ENCODE measurements around the gene MRPS6. TPM values are rescaled to one million over a fixed set of nuclear protein-coding genes. Genes with fewer than 3 reads are reported as not detected.

MRPS6 gene
- total RNA-seq, 2 experiments from 2014 or later, result 114 to 117 TPM

DNA sequence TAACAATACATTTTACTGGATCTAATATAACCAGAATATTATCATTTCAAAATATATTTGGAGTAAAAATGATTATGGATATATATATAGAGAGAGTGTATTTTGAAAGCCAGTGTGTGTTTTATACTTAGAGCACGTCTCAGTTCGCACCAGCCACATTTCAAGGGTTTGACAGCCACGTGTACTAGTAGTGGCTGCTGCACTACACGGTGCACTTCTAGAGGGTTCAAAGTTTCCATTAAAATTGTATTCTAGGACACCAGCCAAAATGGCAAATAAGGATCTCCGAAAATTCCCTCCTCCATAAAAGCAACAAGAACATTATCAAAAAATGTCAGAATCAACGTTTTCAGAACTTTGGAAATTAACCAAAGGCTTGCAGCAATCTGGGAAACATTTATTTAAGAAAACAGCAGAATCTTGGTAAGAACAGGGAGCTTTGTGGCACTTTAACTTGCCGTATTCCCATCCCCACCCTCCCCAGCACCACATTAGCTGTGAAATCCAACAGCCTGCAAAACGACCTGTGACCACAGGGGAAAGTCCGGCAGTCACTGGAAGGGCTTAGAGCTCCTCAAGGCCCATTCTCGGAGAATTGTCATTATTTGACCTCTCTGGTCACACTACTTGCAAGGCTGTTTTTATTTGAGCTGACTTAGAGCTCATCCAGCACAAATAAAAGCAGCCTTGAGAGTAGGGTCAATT lies 33.5 kb upstream of the MRPS6 start:
- peaks cover 4% of the 10 kb centered on the region for H3K9me3 Mint-ChIP-seq
- CTCF ChIA-PET, result interaction anchor here (1.2 kb wide), 1 partner anchor 116 kb away, joined by 3 read pairs; no protein-coding TSS in a partner anchor
- H3K27ac Mint-ChIP-seq, result no peak overlapping the region
- DNase-seq, result no peak
- intact Hi-C loops (cut with micrococcal nuclease), result no loop called here
- H3K27me3 Mint-ChIP-seq, result no peaks in the 10 kb centered on the region
- no peaks in the 10 kb centered on the region for H3K4me1 Mint-ChIP-seq (ENCODE audit: low read depth)
- no peaks in the 10 kb centered on the region for H3K36me3 Mint-ChIP-seq
- no peak overlapping the region for H3K4me3 Mint-ChIP-seq
- POLR2A ChIA-PET, result no interaction called here

DNA sequence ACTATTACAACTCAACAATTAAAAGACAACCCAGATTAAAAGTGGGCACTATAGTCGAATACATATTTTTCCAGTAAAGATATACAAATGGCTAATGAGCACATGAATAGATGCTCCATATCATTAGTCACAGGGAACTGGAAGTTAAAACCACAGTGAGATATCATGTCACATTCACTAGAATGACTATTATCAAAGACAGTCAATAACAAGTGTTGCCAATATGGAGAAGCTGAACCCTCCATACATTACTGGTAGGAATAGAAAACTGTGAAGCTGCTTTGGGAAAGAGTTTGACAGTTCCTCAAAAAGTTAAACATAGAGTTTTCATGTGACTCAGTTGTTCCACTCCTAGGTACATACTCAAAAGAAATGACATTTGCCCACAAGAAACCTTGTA lies 30.6 kb upstream of the MRPS6 start:
- Mint-ChIP-seq H3K36me3 (no peaks in the 10 kb centered on the region), H3K27me3 (peaks cover 2% of the 10 kb centered on the region), H3K4me1 (ENCODE audit: low read depth) (peaks cover 9% of the 10 kb centered on the region), H3K4me3 (no peak overlapping the region), H3K27ac (no peak overlapping the region), H3K9me3 (no peaks in the 10 kb centered on the region)
- ChIA-PET CTCF (interaction anchor here (1.2 kb wide), 1 partner anchor 30 kb away, joined by 3 read pairs; the partner anchor contains the start of genes MRPS6 and SLC5A3), POLR2A (no interaction called here)
- intact Hi-C loops (cut with micrococcal nuclease), result no loop called here
- DNase-seq, result no peak

DNA sequence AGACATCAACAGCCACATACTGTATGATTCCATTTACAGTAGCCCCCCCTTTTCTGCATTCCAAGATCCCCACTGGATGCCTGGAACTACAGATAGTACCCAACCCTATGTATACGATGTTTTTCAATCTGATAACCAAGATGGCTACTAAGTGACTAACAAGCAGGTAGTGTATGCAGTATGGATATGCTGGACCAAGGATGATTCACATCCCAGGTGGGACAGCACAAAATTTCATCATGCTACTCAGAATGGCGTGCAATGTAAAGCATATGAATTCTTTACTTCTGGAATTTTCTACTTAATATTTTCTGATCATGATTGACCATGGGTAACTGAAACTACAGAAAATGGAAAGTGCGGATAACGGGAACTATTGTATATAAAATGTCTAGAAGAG lies 30.0 kb upstream of the MRPS6 start:
- no peak overlapping the region for H3K27ac Mint-ChIP-seq
- CTCF ChIA-PET, result interaction anchor here (1.2 kb wide), 1 partner anchor 30 kb away, joined by 3 read pairs; the partner anchor contains the start of genes MRPS6 and SLC5A3

DNA sequence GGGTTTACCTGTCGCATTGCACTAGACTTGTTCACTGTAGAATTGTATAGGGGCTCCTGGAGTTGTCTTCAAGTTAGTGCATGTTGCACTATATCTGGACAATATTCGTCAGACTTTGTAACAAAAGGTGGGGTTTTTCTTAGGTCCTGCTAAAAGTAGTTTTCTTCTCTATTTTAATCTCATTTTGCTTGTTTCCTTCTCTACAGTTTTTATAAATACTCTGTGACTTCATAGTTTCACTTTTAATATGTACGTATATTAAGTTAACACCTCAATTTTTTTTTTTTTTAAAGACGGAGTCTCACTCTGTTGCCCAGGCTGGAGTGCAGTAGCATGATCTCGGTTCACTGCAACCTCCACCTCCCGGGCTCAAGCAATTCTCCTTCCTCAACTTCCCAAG lies 26.5 kb upstream of the MRPS6 start:
- no peak overlapping the region for H3K4me3 Mint-ChIP-seq
- intact Hi-C loops (cut with micrococcal nuclease), result no loop called here
- ChIA-PET CTCF (no interaction called here), POLR2A (no interaction called here)
- peaks cover 3% of the 10 kb centered on the region for H3K9me3 Mint-ChIP-seq
- H3K36me3 Mint-ChIP-seq, result no peaks in the 10 kb centered on the region
- DNase-seq, result no peak
- H3K4me1 Mint-ChIP-seq (ENCODE audit: low read depth), result peaks cover 9% of the 10 kb centered on the region
- H3K27me3 Mint-ChIP-seq, result peaks cover 2% of the 10 kb centered on the region
- H3K27ac Mint-ChIP-seq, result no peak overlapping the region

More for the DNA sequence above, 30.0 kb upstream of the MRPS6 start:
- POLR2A ChIA-PET, result no interaction called here
- intact Hi-C loops (cut with micrococcal nuclease), result no loop called here
- peaks cover 2% of the 10 kb centered on the region for H3K27me3 Mint-ChIP-seq
- H3K4me1 Mint-ChIP-seq (ENCODE audit: low read depth), result peaks cover 9% of the 10 kb centered on the region
- H3K36me3 Mint-ChIP-seq, result no peaks in the 10 kb centered on the region
- no peak overlapping the region for H3K4me3 Mint-ChIP-seq
- DNase-seq, result no peak
- H3K9me3 Mint-ChIP-seq, result peaks cover 3% of the 10 kb centered on the region

DNA sequence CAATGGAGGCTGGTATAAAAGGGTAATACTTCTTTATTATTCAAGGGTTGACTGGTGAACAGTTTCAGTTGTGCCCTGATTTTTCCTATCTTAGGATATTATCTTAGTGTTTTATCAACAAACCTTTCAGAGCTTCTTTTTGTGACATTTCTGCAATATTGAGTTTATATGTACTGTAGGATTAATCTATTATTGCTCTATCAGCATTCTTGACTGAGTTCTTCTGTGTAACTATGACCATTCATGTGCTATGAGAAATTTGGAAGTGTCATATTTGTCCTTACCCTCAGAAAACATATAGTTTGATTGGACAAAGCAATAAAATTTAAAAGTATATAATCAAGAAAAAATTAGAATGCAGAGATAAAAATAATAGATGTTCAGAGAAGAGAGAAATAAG lies 25.5 kb upstream of the MRPS6 start:
- POLR2A ChIA-PET, result no interaction called here
- intact Hi-C loops (cut with micrococcal nuclease), result no loop called here
- Mint-ChIP-seq H3K4me1 (ENCODE audit: low read depth) (peaks cover 9% of the 10 kb centered on the region), H3K9me3 (peaks cover 3% of the 10 kb centered on the region), H3K27me3 (peaks cover 2% of the 10 kb centered on the region), H3K4me3 (no peak overlapping the region), H3K27ac (no peak overlapping the region), H3K36me3 (no peaks in the 10 kb centered on the region)
- CTCF ChIA-PET, result no interaction called here
- DNase-seq, result no peak

DNA sequence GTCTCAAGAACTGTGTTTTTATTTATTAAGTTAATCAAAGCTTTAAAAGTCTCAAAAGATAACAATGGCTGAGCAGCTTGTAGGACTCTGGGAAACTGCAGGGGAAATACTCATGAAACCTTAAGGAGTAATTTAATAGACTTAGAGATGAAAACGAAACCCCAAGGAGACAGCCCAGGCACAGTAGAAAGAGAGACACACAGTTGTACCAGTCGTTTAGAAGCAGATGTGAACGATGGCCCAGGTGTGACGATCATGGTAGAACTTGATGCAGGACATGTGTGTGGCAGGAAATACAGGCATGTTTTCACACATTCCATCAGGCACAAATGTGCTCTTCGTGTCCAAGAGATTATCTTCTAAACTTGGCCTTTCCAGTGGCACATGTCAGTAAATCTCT lies 21.2 kb upstream of the MRPS6 start:
- H3K9me3 Mint-ChIP-seq, result peaks cover 3% of the 10 kb centered on the region
- intact Hi-C loops (cut with micrococcal nuclease), result no loop called here
- ChIA-PET CTCF (no interaction called here), POLR2A (no interaction called here)
- no peaks in the 10 kb centered on the region for H3K4me1 Mint-ChIP-seq (ENCODE audit: low read depth)
- DNase-seq, result no peak
- no peaks in the 10 kb centered on the region for H3K36me3 Mint-ChIP-seq
- H3K27ac Mint-ChIP-seq, result no peak overlapping the region
- no peak overlapping the region for H3K4me3 Mint-ChIP-seq
- H3K27me3 Mint-ChIP-seq, result no peaks in the 10 kb centered on the region

DNA sequence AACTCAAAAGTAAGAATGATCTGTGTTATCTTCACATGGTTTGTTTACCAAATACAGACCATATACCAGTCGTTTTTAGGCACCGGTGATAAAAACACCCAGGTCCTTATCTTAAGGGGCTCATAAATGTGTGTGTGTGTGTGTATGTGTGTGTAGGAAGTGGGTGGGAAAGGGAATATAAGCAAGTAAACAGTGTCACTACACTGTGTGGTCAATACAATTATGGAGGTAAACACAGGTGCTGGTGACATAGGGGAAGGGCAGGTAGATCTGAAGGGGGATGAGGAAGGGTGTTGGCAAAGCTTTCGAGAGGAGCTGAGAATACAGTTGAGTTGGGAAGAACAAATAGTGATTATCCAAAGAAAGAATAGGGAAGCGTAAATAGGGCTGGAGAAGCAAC lies 19.1 kb upstream of the MRPS6 start:
- ChIA-PET CTCF (no interaction called here), POLR2A (no interaction called here)
- H3K36me3 Mint-ChIP-seq, result no peaks in the 10 kb centered on the region
- H3K9me3 Mint-ChIP-seq, result no peaks in the 10 kb centered on the region
- no peak overlapping the region for H3K4me3 Mint-ChIP-seq
- intact Hi-C loops (cut with micrococcal nuclease), result no loop called here
- H3K4me1 Mint-ChIP-seq (ENCODE audit: low read depth), result no peaks in the 10 kb centered on the region
- H3K27me3 Mint-ChIP-seq, result no peaks in the 10 kb centered on the region
- DNase-seq, result no peak
- H3K27ac Mint-ChIP-seq, result no peak overlapping the region

DNA sequence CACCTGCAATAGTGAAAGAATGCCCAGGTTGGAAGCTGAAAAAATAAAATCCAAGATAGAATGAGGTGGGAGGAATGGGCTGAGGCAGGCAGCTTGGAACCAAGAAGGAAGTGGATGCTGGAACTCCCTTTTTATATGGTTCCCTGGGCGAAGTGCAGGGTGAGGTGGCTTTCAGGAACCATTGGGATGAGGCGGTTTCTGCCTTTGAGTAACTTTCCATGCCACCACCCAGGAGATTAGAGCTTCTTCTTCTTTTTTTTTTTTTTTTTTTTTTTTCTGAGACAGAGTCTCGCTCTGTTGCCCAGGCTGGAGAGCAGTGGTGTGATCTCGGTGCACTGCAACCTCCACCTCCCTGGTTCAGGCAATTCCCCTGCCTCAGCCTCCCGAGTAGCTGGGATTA lies 17.8 kb upstream of the MRPS6 start:
- H3K36me3 Mint-ChIP-seq, result no peaks in the 10 kb centered on the region
- POLR2A ChIA-PET, result interaction anchor here (1.5 kb wide), 1 partner anchor 78 kb away, joined by 3 read pairs; no protein-coding TSS in a partner anchor
- CTCF ChIA-PET, result no interaction called here
- H3K4me3 Mint-ChIP-seq, result no peak overlapping the region
- no peaks in the 10 kb centered on the region for H3K9me3 Mint-ChIP-seq
- intact Hi-C loops (cut with micrococcal nuclease), result no loop called here
- no peak for DNase-seq
- no peaks in the 10 kb centered on the region for H3K4me1 Mint-ChIP-seq (ENCODE audit: low read depth)
- no peaks in the 10 kb centered on the region for H3K27me3 Mint-ChIP-seq
- peak overlapping the region; percentile 10 for H3K27ac Mint-ChIP-seq

DNA sequence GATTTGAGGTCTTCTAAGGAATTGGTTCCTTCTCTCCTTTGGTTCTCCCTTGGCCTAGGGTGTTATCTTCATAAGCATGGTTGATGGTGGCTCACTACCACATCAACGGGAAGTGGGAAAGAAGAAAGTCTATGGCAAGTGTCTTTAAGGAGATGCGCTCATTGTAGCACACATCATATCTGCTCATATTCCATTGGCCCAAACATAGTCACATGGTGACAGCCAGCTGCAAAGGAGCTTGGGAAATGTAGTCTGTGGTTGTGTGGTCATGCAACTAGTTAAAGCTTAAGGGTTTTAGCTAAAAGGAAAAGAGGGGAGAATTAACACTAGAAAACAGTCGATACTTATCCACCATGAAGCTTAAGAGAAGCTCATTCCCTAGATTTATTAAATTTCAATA lies 11.4 kb upstream of the MRPS6 start:
- H3K27ac Mint-ChIP-seq, result no peak overlapping the region
- no peaks in the 10 kb centered on the region for H3K4me1 Mint-ChIP-seq (ENCODE audit: low read depth)
- ChIA-PET CTCF (interaction anchor here (1.2 kb wide), 1 partner anchor 138 kb away, joined by 3 read pairs; no protein-coding TSS in a partner anchor), POLR2A (no interaction called here)
- intact Hi-C loops (cut with micrococcal nuclease), result no loop called here
- no peak overlapping the region for H3K4me3 Mint-ChIP-seq
- H3K36me3 Mint-ChIP-seq, result no peaks in the 10 kb centered on the region
- no peak for DNase-seq
- H3K27me3 Mint-ChIP-seq, result no peaks in the 10 kb centered on the region
- H3K9me3 Mint-ChIP-seq, result no peaks in the 10 kb centered on the region

DNA sequence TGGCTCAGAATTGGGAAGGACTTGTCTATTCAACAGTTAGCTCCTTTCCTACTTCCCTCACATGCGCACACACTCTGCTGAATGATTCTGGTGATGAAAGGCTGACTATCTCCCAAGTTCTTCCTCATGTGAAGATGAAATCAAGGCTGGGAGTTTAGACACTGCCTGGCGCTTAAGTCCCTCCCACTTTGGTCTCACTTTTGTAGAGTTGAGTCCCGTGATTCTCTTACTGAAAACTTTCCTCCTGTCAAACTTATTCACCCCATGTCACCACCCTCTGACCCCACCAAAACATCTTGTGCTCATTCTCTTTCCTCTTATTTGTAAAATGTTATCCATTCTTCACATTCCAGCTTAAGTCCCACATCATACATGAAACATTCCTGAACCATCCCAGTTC lies 8.4 kb upstream of the MRPS6 start:
- ChIA-PET POLR2A (no interaction called here), CTCF (no interaction called here)
- Mint-ChIP-seq H3K9me3 (no peaks in the 10 kb centered on the region), H3K4me1 (ENCODE audit: low read depth) (no peaks in the 10 kb centered on the region), H3K27ac (no peak overlapping the region), H3K36me3 (no peaks in the 10 kb centered on the region), H3K27me3 (no peaks in the 10 kb centered on the region), H3K4me3 (no peak overlapping the region)
- DNase-seq, result no peak
- intact Hi-C loops (cut with micrococcal nuclease), result no loop called here

DNA sequence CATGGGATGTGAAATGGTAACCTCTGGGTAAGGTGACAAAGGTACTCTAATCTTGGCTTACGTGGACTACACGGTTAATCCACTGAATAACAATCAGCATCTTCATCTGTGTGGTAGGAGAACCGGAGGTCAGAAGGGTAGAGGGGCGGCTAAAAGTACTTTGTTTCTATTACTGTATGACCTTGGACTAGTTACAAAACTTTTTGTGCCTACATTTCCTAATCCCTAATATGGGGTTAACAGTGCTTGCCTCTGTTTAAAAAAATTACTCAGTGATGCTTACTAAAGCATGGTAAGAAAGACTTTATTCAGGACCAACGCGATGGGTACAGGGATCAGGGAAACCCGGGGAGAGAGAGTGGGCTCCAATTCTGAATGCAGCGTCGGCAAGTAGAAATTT lies 1.7 kb upstream of the MRPS6 start:
- Mint-ChIP-seq H3K9me3 (no peaks in the 10 kb centered on the region), H3K27ac (no peak overlapping the region), H3K36me3 (peaks cover 22% of the 10 kb centered on the region), H3K4me1 (ENCODE audit: low read depth) (peaks cover 26% of the 10 kb centered on the region), H3K27me3 (no peaks in the 10 kb centered on the region), H3K4me3 (peak overlapping the region; percentile 70)
- no peak for DNase-seq
- POLR2A ChIA-PET, result no interaction called here
- intact Hi-C loops (cut with micrococcal nuclease), result loop anchor here (10.0 kb wide), 1 partner anchor 427 kb away; the partner anchor contains the start of genes CRYZL1 and ITSN1
- CTCF ChIA-PET, result interaction anchor here (1.4 to 1.6 kb wide), 2 partner anchors 140 to 148 kb away, joined by 3 to 4 read pairs; no protein-coding TSS in a partner anchor

DNA sequence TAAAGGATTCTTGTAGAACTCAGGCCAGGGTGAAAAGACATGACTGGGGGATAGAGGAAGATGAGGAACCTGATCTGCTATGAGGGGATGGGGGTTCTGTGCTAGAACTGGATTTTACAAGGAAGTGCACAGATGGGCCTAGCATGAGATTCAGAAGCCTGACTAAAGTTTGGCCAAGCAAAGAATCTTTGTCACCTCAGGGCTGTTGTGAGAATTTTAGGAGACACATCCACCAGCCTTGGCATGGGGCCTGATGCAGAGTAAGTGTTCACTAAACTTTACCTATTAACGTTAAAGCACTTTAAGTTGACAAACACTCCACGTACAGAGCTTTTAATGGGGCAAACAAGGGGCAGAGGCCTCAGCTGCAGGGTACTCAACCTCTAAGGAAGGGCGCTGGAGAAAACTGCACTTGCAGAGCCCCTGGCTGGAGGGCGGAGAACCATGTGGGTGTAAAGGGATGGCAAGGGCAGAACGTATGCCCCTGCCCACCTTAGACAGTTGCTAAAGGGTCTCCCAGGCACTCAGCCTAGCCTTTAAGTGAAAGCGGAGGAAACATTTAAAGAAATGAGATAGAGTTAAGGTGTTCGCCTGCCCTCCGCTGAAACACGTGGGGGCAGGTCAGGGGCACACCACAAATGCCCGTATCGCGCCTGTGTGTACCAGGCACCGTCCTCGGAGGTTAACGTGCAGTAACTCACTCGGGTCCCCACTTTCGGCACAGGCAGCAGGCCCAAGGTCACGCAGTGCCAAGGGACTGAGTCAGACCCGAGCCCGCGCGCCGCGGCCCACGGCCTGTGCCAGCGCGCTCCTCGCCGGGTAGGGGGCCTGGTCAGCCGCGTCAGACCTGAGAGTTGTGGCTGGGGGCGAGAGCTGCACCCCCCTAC lies 990 bp upstream of the MRPS6 start:
- Mint-ChIP-seq H3K4me1 (ENCODE audit: low read depth) (peaks cover 33% of the 10 kb centered on the region), H3K4me3 (peak overlapping the region; percentile 70), H3K9me3 (no peaks in the 10 kb centered on the region), H3K27ac (peak overlapping the region; percentile 75), H3K27me3 (no peaks in the 10 kb centered on the region), H3K36me3 (peaks cover 28% of the 10 kb centered on the region)
- intact Hi-C loops (cut with micrococcal nuclease), result loop anchor here (1.0 to 10.0 kb wide), 3 partner anchors 96 to 428 kb away; partner anchors contain the start of genes CRYZL1 and ITSN1
- peak; percentile 49 for DNase-seq
- POLR2A ChIA-PET, result interaction anchor here (0.9 to 4.2 kb wide), 6 partner anchors 28 to 141 kb away, joined by 3 to 53 read pairs (median 6); no protein-coding TSS in a partner anchor
- CTCF ChIA-PET, result interaction anchor here (0.8 to 4.1 kb wide), 6 partner anchors 20 to 275 kb away, joined by 3 to 40 read pairs (median 4); no protein-coding TSS in a partner anchor

Measured in activated CD4-positive, alpha-beta memory T cell treated with anti-CD3 and anti-CD28 coated beads for 36 hours (primary cell).